Measurements from ENCODE around the gene SNAI1. TPM values are rescaled to one million over a fixed set of nuclear protein-coding genes. Genes with fewer than 3 reads are reported as not detected.

Gene SNAI1
- total RNA-seq, 1 donor from 2014 or later = 3.9 TPM

GRCh38 chr20:49981218-49982071 lies 1.3 kb upstream of the SNAI1 start:
- H3K27me3 Mint-ChIP-seq (ENCODE audit: unreplicated experiment) = peaks cover 3% of the 10 kb centered on the region
- no peak for TF ChIP-seq CTCF (IDR thresholded peaks at IDR 0.05; ENCODE audit: partially characterized antibody, unreplicated experiment)
- H3K4me1 Mint-ChIP-seq (ENCODE audit: low read depth, unreplicated experiment) = peaks cover 23% of the 10 kb centered on the region
- peaks cover 5% of the 10 kb centered on the region for H3K9me3 Mint-ChIP-seq (ENCODE audit: unreplicated experiment)
- no peaks in the 10 kb centered on the region for H3K36me3 Mint-ChIP-seq (ENCODE audit: unreplicated experiment)
- DNase-seq = no peak
- no peak overlapping the region for H3K27ac Mint-ChIP-seq (ENCODE audit: unreplicated experiment)
- H3K4me3 Mint-ChIP-seq (ENCODE audit: unreplicated experiment) = peak overlapping the region; percentile 74

GRCh38 chr20:49982072-49982345 lies 771 bp upstream of the SNAI1 start:
- Mint-ChIP-seq H3K36me3 (ENCODE audit: unreplicated experiment) (no peaks in the 10 kb centered on the region), H3K27ac (ENCODE audit: unreplicated experiment) (no peak overlapping the region), H3K9me3 (ENCODE audit: unreplicated experiment) (peaks cover 5% of the 10 kb centered on the region), H3K4me1 (ENCODE audit: low read depth, unreplicated experiment) (peaks cover 25% of the 10 kb centered on the region), H3K4me3 (ENCODE audit: unreplicated experiment) (peak overlapping the region; percentile 74), H3K27me3 (ENCODE audit: unreplicated experiment) (peaks cover 3% of the 10 kb centered on the region)
- no peak for TF ChIP-seq CTCF (IDR thresholded peaks at IDR 0.05; ENCODE audit: partially characterized antibody, unreplicated experiment)
- DNase-seq = no peak

- peaks cover 26% of the 10 kb centered on the region for H3K4me1 Mint-ChIP-seq (ENCODE audit: low read depth, unreplicated experiment)
- no peaks in the 10 kb centered on the region for H3K36me3 Mint-ChIP-seq (ENCODE audit: unreplicated experiment)
- H3K9me3 Mint-ChIP-seq (ENCODE audit: unreplicated experiment) = peaks cover 5% of the 10 kb centered on the region
- H3K27me3 Mint-ChIP-seq (ENCODE audit: unreplicated experiment) = peaks cover 3% of the 10 kb centered on the region
- H3K27ac Mint-ChIP-seq (ENCODE audit: unreplicated experiment) = no peak overlapping the region
- peak overlapping the region; percentile 86 for H3K4me3 Mint-ChIP-seq (ENCODE audit: unreplicated experiment)
- TF ChIP-seq CTCF (IDR thresholded peaks at IDR 0.05; ENCODE audit: partially characterized antibody, unreplicated experiment) = no peak
- no peak for DNase-seq
Observed at GRCh38 chr20:49983123-49983847, 505 bp downstream of the SNAI1 start.

GRCh38 chr20:49983848-49984408 lies 1.1 kb downstream of the SNAI1 start:
- no peak for TF ChIP-seq CTCF (IDR thresholded peaks at IDR 0.05; ENCODE audit: partially characterized antibody, unreplicated experiment)
- no peak for DNase-seq
- Mint-ChIP-seq H3K9me3 (ENCODE audit: unreplicated experiment) (peaks cover 5% of the 10 kb centered on the region), H3K4me3 (ENCODE audit: unreplicated experiment) (peak overlapping the region; percentile 86), H3K36me3 (ENCODE audit: unreplicated experiment) (no peaks in the 10 kb centered on the region), H3K27me3 (ENCODE audit: unreplicated experiment) (peaks cover 3% of the 10 kb centered on the region), H3K4me1 (ENCODE audit: low read depth, unreplicated experiment) (peaks cover 28% of the 10 kb centered on the region), H3K27ac (ENCODE audit: unreplicated experiment) (no peak overlapping the region)

All from glutamatergic neuron (in vitro differentiated cells).